ENCODE measurements around the gene UPK1B. TPM values are rescaled to one million over a fixed set of nuclear protein-coding genes. Genes with fewer than 3 reads are reported as not detected.
A peak's percentile ranks its signal among the peaks of the same experiment; 100 is the strongest.
"Not testable (repeated sequence)": the region's sequence is repeated elsewhere in the genome, so short reads cannot be mapped to it uniquely, and the experiment has no call there.

Gene UPK1B
- polyA plus RNA-seq (ENCODE audit: insufficient read length in 4 of 4), result 10 to 100 TPM in 2 of 4 donors, 1 to 10 TPM in 2; 7.3 to 16.1 (median 10.5) TPM

GRCh38 chr3:119173325-119173724 lies at the start of gene UPK1B:
Gene UPK1B (plus strand): TSS chr3:119173598. CDS start chr3:119186742, 13,144 bp downstream.
- DNase-seq (ENCODE audit: low read depth in 4 of 4, low spot score in 3 of 4), result peak in 1 of 4 donors; percentile 29

GRCh38 chr3:119125342-119125741 lies 48.1 kb upstream of the UPK1B start:
- DNase-seq (ENCODE audit: low read depth in 4 of 4, low spot score in 3 of 4), result no peak

- no peak for DNase-seq (ENCODE audit: low read depth in 4 of 4, low spot score in 3 of 4)
Observed at GRCh38 chr3:119125742-119126504, 47.5 kb upstream of the UPK1B start.

GRCh38 chr3:119130291-119130690 lies 43.1 kb upstream of the UPK1B start:
- DNase-seq (ENCODE audit: low read depth in 4 of 4, low spot score in 3 of 4), result not testable (repeated sequence)

- not testable (repeated sequence) for DNase-seq (ENCODE audit: low read depth in 4 of 4, low spot score in 3 of 4)
Observed at GRCh38 chr3:119132291-119132690, 41.1 kb upstream of the UPK1B start.

GRCh38 chr3:119139360-119139759 lies 34.0 kb upstream of the UPK1B start:
- DNase-seq (ENCODE audit: low read depth in 4 of 4, low spot score in 3 of 4), result not testable (repeated sequence)

GRCh38 chr3:119140466-119140865 lies 32.9 kb upstream of the UPK1B start:
- DNase-seq (ENCODE audit: low read depth in 4 of 4, low spot score in 3 of 4), result no peak

- DNase-seq (ENCODE audit: low read depth in 4 of 4, low spot score in 3 of 4), result no peak
Observed at GRCh38 chr3:119145128-119145499, 28.3 kb upstream of the UPK1B start.

- peak in 3 of 4 donors; percentile 19 to 27 (median 26) for DNase-seq (ENCODE audit: low read depth in 4 of 4, low spot score in 3 of 4)
Observed at GRCh38 chr3:119145500-119146167, 27.8 kb upstream of the UPK1B start, which contains the start of gene TEX55. Gene TEX55 (plus strand): TSS chr3:119146165. CDS start chr3:119146190, 25 bp downstream.

GRCh38 chr3:119146578-119147375 lies 26.6 kb upstream of the UPK1B start:
- no peak for DNase-seq (ENCODE audit: low read depth in 4 of 4, low spot score in 3 of 4)

- no peak for DNase-seq (ENCODE audit: low read depth in 4 of 4, low spot score in 3 of 4)
Observed at GRCh38 chr3:119147494-119147893, 25.9 kb upstream of the UPK1B start.

GRCh38 chr3:119148493-119149180 lies 24.8 kb upstream of the UPK1B start:
- DNase-seq (ENCODE audit: low read depth in 4 of 4, low spot score in 3 of 4), result no peak

- DNase-seq (ENCODE audit: low read depth in 4 of 4, low spot score in 3 of 4), result no peak
Observed at GRCh38 chr3:119149484-119149883, 23.9 kb upstream of the UPK1B start.

GRCh38 chr3:119156868-119157267 lies 16.5 kb upstream of the UPK1B start:
- DNase-seq (ENCODE audit: low read depth in 4 of 4, low spot score in 3 of 4), result no peak

GRCh38 chr3:119157971-119158370 lies 15.4 kb upstream of the UPK1B start:
- DNase-seq (ENCODE audit: low read depth in 4 of 4, low spot score in 3 of 4), result no peak

GRCh38 chr3:119160361-119160760 lies 13.0 kb upstream of the UPK1B start:
- no peak for DNase-seq (ENCODE audit: low read depth in 4 of 4, low spot score in 3 of 4)

- no peak for DNase-seq (ENCODE audit: low read depth in 4 of 4, low spot score in 3 of 4)
Observed at GRCh38 chr3:119160815-119161214, 12.6 kb upstream of the UPK1B start.

- DNase-seq (ENCODE audit: low read depth in 4 of 4, low spot score in 3 of 4), result no peak
Observed at GRCh38 chr3:119161240-119161639, 12.2 kb upstream of the UPK1B start.

GRCh38 chr3:119164745-119165144 lies 8.7 kb upstream of the UPK1B start:
- DNase-seq (ENCODE audit: low read depth in 4 of 4, low spot score in 3 of 4), result not testable (repeated sequence)

GRCh38 chr3:119170821-119171220 lies 2.6 kb upstream of the UPK1B start:
- DNase-seq (ENCODE audit: low read depth in 4 of 4, low spot score in 3 of 4), result no peak
